HL-60 (cell line): ENCODE measurements around the gene RERE.

ENCODE experiments used
- DNase-seq, 2 experiments: peaks; one replicate each; pipeline ENCODE4 v3.0.0-alpha.2; 2010 to 2020; ENCODE audit warnings: low read depth in 1 of 2, low spot score in 1 of 2
- H3K27ac ChIP-seq: fragments of 250-450 bp; sonication (Bioruptor Pico); replicated peaks from 2 replicates; pipeline ENCODE4 v1.5.1; 2020; ENCODE audit warnings: mild to moderate bottlenecking, moderate library complexity
- H3K27me3 ChIP-seq: fragments of 250-450 bp; sonication (Bioruptor Pico); 2 replicates; pipeline ENCODE4 v1.5.1; 2021; ENCODE audit warnings: mild to moderate bottlenecking, moderate library complexity; ENCODE audit not compliant: insufficient read depth, poor library complexity, severe bottlenecking
- H3K4me3 ChIP-seq: replicated peaks from 2 replicates; pipeline ENCODE4 v1.5.1; 2011; ENCODE audit warnings: mild to moderate bottlenecking, control low read depth, low read length; ENCODE audit not compliant: insufficient read depth
- GABPA ChIP-seq: IDR thresholded peaks from 2 replicates; pipeline ENCODE4 v1.6.1; 2012; ENCODE audit warnings: low read depth
- POLR2AphosphoS5 ChIP-seq: IDR thresholded peaks from 2 replicates; pipeline ENCODE4 v1.6.1; 2012; ENCODE audit warnings: low read depth
- SPI1 ChIP-seq: IDR thresholded peaks from 2 replicates; pipeline ENCODE4 v1.6.1; 2012; ENCODE audit warnings: low read depth, mild to moderate bottlenecking, borderline replicate concordance
- TF ChIP-seq, protein P1 (sequence below): IDR thresholded peaks from 2 replicates; pipeline ENCODE4 v1.6.1; 2012; ENCODE audit warnings: low read depth; ENCODE audit not compliant: insufficient replicate concordance
- TF ChIP-seq, protein P2 (sequence below): IDR thresholded peaks from one replicate; pipeline ENCODE4 v1.5.1; 2011; ENCODE audit warnings: low read length, control low read depth, inconsistent platforms; ENCODE audit not compliant: insufficient read depth

The RERE gene

DNA sequence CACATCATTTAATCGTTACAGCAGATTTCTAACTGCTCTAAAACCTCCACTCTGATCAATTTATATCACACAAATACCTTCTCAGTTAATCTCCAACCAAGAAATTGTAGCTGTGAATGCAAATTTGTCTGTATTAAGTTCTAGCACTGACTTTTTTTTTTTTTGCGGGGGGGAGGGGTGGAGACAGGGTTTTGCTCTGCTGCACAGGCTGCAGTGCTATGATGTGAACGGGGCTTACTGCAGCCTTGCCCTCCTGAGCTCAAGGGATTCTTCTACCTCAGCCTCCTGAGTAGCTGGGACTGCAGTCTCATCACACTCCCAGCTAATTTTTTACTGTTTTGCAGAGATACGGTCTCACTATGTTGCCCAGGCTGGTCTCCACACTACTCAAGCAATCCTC is 163.6 kb downstream of the RERE start:
- Histone ChIP-seq H3K4me3 (no peak overlapping the region), H3K27me3 (no peaks in the 10 kb centered on the region), H3K27ac (no peak overlapping the region)
- TF ChIP-seq, protein P1, sequence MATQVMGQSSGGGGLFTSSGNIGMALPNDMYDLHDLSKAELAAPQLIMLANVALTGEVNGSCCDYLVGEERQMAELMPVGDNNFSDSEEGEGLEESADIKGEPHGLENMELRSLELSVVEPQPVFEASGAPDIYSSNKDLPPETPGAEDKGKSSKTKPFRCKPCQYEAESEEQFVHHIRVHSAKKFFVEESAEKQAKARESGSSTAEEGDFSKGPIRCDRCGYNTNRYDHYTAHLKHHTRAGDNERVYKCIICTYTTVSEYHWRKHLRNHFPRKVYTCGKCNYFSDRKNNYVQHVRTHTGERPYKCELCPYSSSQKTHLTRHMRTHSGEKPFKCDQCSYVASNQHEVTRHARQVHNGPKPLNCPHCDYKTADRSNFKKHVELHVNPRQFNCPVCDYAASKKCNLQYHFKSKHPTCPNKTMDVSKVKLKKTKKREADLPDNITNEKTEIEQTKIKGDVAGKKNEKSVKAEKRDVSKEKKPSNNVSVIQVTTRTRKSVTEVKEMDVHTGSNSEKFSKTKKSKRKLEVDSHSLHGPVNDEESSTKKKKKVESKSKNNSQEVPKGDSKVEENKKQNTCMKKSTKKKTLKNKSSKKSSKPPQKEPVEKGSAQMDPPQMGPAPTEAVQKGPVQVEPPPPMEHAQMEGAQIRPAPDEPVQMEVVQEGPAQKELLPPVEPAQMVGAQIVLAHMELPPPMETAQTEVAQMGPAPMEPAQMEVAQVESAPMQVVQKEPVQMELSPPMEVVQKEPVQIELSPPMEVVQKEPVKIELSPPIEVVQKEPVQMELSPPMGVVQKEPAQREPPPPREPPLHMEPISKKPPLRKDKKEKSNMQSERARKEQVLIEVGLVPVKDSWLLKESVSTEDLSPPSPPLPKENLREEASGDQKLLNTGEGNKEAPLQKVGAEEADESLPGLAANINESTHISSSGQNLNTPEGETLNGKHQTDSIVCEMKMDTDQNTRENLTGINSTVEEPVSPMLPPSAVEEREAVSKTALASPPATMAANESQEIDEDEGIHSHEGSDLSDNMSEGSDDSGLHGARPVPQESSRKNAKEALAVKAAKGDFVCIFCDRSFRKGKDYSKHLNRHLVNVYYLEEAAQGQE, result no peak
- TF ChIP-seq SPI1, result no peak
- no peak for DNase-seq

DNA sequence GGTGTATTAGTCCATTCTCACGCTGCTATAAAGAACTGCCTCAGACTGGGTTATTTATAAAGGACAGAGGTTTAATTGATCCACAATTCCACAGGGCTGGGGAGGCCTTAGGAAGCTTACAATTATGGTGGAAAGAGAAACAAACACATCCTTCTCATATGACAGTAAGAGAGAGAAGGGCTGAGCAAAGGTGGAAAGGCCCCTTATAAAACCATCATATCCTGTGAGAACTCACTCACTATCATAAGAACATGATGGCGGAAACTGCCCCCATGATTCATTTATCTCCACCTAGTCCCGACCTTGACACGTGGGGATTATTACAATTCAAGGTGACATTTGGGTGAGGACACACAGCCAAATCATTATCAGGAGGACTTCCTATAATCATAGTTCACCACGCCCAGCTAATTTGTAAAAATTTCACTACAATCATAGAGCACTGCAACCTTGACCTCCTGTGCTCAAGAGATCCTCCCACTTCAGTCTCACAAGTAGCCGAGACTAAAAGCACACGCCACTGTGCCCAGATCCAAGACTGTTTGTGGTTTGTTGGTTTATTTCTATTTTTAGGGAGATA is 164.9 kb downstream of the RERE start:
- Histone ChIP-seq H3K4me3 (no peak overlapping the region), H3K27ac (no peak overlapping the region), H3K27me3 (no peaks in the 10 kb centered on the region)
- no peak for DNase-seq
- TF ChIP-seq, protein P2, sequence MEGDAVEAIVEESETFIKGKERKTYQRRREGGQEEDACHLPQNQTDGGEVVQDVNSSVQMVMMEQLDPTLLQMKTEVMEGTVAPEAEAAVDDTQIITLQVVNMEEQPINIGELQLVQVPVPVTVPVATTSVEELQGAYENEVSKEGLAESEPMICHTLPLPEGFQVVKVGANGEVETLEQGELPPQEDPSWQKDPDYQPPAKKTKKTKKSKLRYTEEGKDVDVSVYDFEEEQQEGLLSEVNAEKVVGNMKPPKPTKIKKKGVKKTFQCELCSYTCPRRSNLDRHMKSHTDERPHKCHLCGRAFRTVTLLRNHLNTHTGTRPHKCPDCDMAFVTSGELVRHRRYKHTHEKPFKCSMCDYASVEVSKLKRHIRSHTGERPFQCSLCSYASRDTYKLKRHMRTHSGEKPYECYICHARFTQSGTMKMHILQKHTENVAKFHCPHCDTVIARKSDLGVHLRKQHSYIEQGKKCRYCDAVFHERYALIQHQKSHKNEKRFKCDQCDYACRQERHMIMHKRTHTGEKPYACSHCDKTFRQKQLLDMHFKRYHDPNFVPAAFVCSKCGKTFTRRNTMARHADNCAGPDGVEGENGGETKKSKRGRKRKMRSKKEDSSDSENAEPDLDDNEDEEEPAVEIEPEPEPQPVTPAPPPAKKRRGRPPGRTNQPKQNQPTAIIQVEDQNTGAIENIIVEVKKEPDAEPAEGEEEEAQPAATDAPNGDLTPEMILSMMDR, result no peak
- TF ChIP-seq SPI1 (no peak), POLR2AphosphoS5 (no peak)
- TF ChIP-seq, protein P1, result no peak

DNA sequence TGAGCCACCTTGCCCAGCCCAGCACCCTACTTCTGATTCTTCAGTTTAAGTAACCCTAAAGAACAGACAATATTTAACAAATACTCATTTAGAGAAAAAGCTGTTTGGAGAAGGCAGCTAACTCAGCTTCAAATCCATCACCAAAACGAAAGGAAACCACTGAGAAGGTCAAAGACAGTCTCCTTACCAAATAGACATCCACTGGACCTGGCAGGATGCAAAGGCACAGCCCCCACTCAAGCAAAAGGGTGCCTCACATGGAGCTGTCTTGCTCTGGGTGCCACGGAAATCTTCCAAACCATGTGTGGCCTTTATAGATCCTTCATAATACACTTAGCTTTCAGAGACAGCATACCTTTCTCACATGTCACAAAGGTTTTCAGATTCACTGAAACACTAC is 165.5 kb downstream of the RERE start:
- DNase-seq, result no peak
- Histone ChIP-seq H3K27ac (no peak overlapping the region), H3K27me3 (no peaks in the 10 kb centered on the region), H3K4me3 (no peak overlapping the region)
- TF ChIP-seq SPI1 (no peak), GABPA (no peak), POLR2AphosphoS5 (no peak)
- TF ChIP-seq, protein P2, result no peak
- TF ChIP-seq, protein P1, result no peak
